SK-N-SH (cell line): ENCODE results near the gene PCDH18. TPM values are rescaled to one million over a fixed set of nuclear protein-coding genes. Genes with fewer than 3 reads are reported as not detected.

Experiments
- CTCF ChIA-PET: fragments of 300-600, 350-600 bp; formaldehyde crosslinking; extraction: SDS; loops from one replicate; lab custom pipeline; 2021; lab: Yijun Ruan, JAX
- POLR2A ChIA-PET: fragments of 350-600 bp; sonication (Branson Sonifier 250); formaldehyde crosslinking; extraction: SDS; loops from one replicate; lab custom pipeline; 2020; ENCODE audit warnings: antibody characterized with exemption, inconsistent platforms; lab: Yijun Ruan, JAX
- DNase-seq: peaks from one replicate; pipeline ENCODE4 v3.0.0; 2012
- H2AFZ ChIP-seq: fragments of 200-600 bp; sonication (generic); 2 replicates; pipeline ENCODE4 v1.8.1; 2016; ENCODE audit warnings: antibody characterized with exemption, mild to moderate bottlenecking, low read depth
- H3F3A ChIP-seq: fragments of 200-600 bp; sonication (generic); replicated peaks from 2 replicates; pipeline ENCODE3; 2016; ENCODE audit warnings: antibody characterized with exemption, mild to moderate bottlenecking; ENCODE audit not compliant: insufficient read depth
- H3K27ac ChIP-seq, 2 experiments: fragments of 200-500 bp in 1 of 2; fragments of 200-600 bp in 1 of 2; sonication (Bioruptor generic) in 1 of 2; sonication (generic), shearing (Covaris generic) in 1 of 2; 2 replicates each; pipeline versions ENCODE4 v1.5.1 to v1.6.1; 2014 to 2016; ENCODE audit warnings: low read depth in 2 of 2, inconsistent platforms in 1 of 2, low read length in 1 of 2, mild to moderate bottlenecking in 1 of 2, mixed read lengths in 1 of 2
- H3K27me3 ChIP-seq: fragments of 200-600 bp; sonication (generic), shearing (Covaris generic); 2 replicates; pipeline ENCODE4 v1.6.1; 2016; ENCODE audit warnings: mixed run types; ENCODE audit not compliant: insufficient read depth
- H3K36me3 ChIP-seq, 2 experiments: fragments of 200-500 bp in 1 of 2; fragments of 200-600 bp in 1 of 2; sonication (Bioruptor generic) in 1 of 2; sonication (generic) in 1 of 2; replicated peaks in 1 of 2; 2 replicates each; pipeline versions ENCODE3 to v1.5.1; 2014 to 2016; ENCODE audit warnings: low read length in 1 of 2, mild to moderate bottlenecking in 1 of 2; ENCODE audit not compliant: insufficient read depth in 2 of 2, control insufficient read depth in 1 of 2
- H3K4me1 ChIP-seq, 2 experiments: fragments of 200-500 bp in 1 of 2; fragments of 200-600 bp in 1 of 2; sonication (Bioruptor generic) in 1 of 2; sonication (generic), shearing (Covaris generic) in 1 of 2; 2 replicates each; pipeline versions ENCODE4 v1.5.1 to v1.6.1; 2014 to 2016; ENCODE audit warnings: low read depth in 1 of 2, low read length in 1 of 2, mixed run types in 1 of 2; ENCODE audit not compliant: insufficient read depth in 2 of 2, control insufficient read depth in 1 of 2
- H3K4me2 ChIP-seq: fragments of 200-600 bp; sonication (generic), shearing (Covaris generic); 2 replicates; pipeline ENCODE4 v1.6.1; 2017; ENCODE audit warnings: mixed run types
- H3K4me3 ChIP-seq, 2 experiments: fragments of 200-500 bp in 1 of 2; fragments of 200-600 bp in 1 of 2; sonication (Bioruptor generic) in 1 of 2; sonication (generic), shearing (Covaris generic) in 1 of 2; 2 replicates each; pipeline versions ENCODE4 v1.5.1 to v1.8.1; 2014 to 2016; ENCODE audit warnings: low read depth in 2 of 2, inconsistent platforms in 1 of 2, low read length in 1 of 2, mild to moderate bottlenecking in 1 of 2, mixed read lengths in 1 of 2, moderate library complexity in 1 of 2
- H3K79me2 ChIP-seq: fragments of 200-600 bp; sonication (generic); 2 replicates; pipeline ENCODE4 v1.8.1; 2017; ENCODE audit warnings: mild to moderate bottlenecking; ENCODE audit not compliant: insufficient read depth
- H3K9ac ChIP-seq: fragments of 200-600 bp; sonication (generic); 2 replicates; pipeline ENCODE4 v1.6.1; 2017; ENCODE audit warnings: mixed run types
- H3K9me2 ChIP-seq: fragments of 200-600 bp; sonication (generic); 2 replicates; pipeline ENCODE4 v1.6.1; 2017; ENCODE audit warnings: mixed run types
- H3K9me3 ChIP-seq: fragments of 200-600 bp; sonication (generic); 2 replicates; pipeline ENCODE4 v1.6.1; 2017; ENCODE audit warnings: mixed run types, mild to moderate bottlenecking, moderate library complexity
- H4K20me1 ChIP-seq: fragments of 200-600 bp; sonication (generic); 2 replicates; pipeline ENCODE4 v1.6.1; 2017; ENCODE audit warnings: mild to moderate bottlenecking, mixed run types; ENCODE audit not compliant: insufficient read depth
- ELF1 ChIP-seq: IDR thresholded peaks from 2 replicates; pipeline ENCODE4 v1.4.0; 2012
- FOSL2 ChIP-seq: IDR thresholded peaks from 2 replicates; pipeline ENCODE4 v1.4.0; 2012; ENCODE audit warnings: low read depth, mild to moderate bottlenecking, moderate library complexity, borderline replicate concordance
- FOXM1 ChIP-seq: IDR thresholded peaks from 2 replicates; pipeline ENCODE4 v1.4.0; 2012; ENCODE audit warnings: low read depth, mild to moderate bottlenecking
- GATA2 ChIP-seq: sonication (generic); formaldehyde crosslinking; IDR thresholded peaks from 2 replicates; pipeline ENCODE4 v1.5.0; 2020; ENCODE audit warnings: mild to moderate bottlenecking, missing genetic modification reagents
- JUND ChIP-seq: IDR thresholded peaks from 2 replicates; pipeline ENCODE4 v1.4.0; 2012
- POLR2AphosphoS5 ChIP-seq: IDR thresholded peaks from 2 replicates; pipeline ENCODE4 v1.6.1; 2012; ENCODE audit warnings: low read depth, low read length
- RAD21 ChIP-seq: IDR thresholded peaks from 2 replicates; pipeline ENCODE4 v1.6.1; 2012; ENCODE audit warnings: mild to moderate bottlenecking, low read length
- RCOR1 ChIP-seq: fragments of 150-350 bp; IDR thresholded peaks from 2 replicates; pipeline ENCODE4 v1.6.1; 2017; ENCODE audit warnings: antibody characterized with exemption, low read length
- REST ChIP-seq: IDR thresholded peaks from 2 replicates; pipeline ENCODE4 v1.6.1; 2012; ENCODE audit warnings: mild to moderate bottlenecking, low read depth, low read length, moderate library complexity
- RXRA ChIP-seq: IDR thresholded peaks from 2 replicates; pipeline ENCODE4 v1.4.0; 2012; ENCODE audit warnings: low read depth, mild to moderate bottlenecking, borderline replicate concordance
- SMC3 ChIP-seq: IDR thresholded peaks from 2 replicates; pipeline ENCODE4 v1.6.1; 2012; ENCODE audit warnings: low read depth, low read length, improper control_type of control experiment
- TAF1 ChIP-seq: IDR thresholded peaks from 2 replicates; pipeline ENCODE4 v1.6.1; 2012; ENCODE audit warnings: low read depth, mild to moderate bottlenecking, low read length, moderate library complexity, borderline replicate concordance
- TEAD4 ChIP-seq: IDR thresholded peaks from 2 replicates; pipeline ENCODE4 v1.4.0; 2012; ENCODE audit warnings: mild to moderate bottlenecking, borderline replicate concordance; ENCODE audit not compliant: insufficient read depth
- WGBS: methylation state at CpG from one replicate; pipeline ENCODE4 v1.1.6; 2017; ENCODE audit warnings: low lambda C conversion rate; 5-methylcytosine and 5-hydroxymethylcytosine counted together
- polyA plus RNA-seq, 3 experiments: library from polyadenylated mRNA; depleted of rRNA; stranded (reverse); fragments of >200 nt; gene quantifications; 2 replicates each; pipeline ENCODE4 v1.2.3, GENCODE V29; 2012
- TF ChIP-seq, protein P1 (sequence below): IDR thresholded peaks from 2 replicates; pipeline ENCODE4 v1.4.0; 2012; ENCODE audit warnings: low read depth, borderline replicate concordance
- TF ChIP-seq, protein P2 (sequence below): IDR thresholded peaks from 2 replicates; pipeline ENCODE4 v1.4.0; 2012; ENCODE audit warnings: low read depth
- TF ChIP-seq, protein P3 (sequence below): fragments of 150-350 bp; IDR thresholded peaks from 2 replicates; pipeline ENCODE4 v1.6.1; 2016; ENCODE audit warnings: mild to moderate bottlenecking, low read depth, low read length
- TF ChIP-seq, protein P4 (sequence below): IDR thresholded peaks from 2 replicates; pipeline ENCODE4 v1.4.0; 2012; ENCODE audit warnings: low read depth, borderline replicate concordance

The PCDH18 gene
- polyA plus RNA-seq, 1 of the 3 experiments (the other 2 are of a cell fraction): 25.0 TPM

DNA sequence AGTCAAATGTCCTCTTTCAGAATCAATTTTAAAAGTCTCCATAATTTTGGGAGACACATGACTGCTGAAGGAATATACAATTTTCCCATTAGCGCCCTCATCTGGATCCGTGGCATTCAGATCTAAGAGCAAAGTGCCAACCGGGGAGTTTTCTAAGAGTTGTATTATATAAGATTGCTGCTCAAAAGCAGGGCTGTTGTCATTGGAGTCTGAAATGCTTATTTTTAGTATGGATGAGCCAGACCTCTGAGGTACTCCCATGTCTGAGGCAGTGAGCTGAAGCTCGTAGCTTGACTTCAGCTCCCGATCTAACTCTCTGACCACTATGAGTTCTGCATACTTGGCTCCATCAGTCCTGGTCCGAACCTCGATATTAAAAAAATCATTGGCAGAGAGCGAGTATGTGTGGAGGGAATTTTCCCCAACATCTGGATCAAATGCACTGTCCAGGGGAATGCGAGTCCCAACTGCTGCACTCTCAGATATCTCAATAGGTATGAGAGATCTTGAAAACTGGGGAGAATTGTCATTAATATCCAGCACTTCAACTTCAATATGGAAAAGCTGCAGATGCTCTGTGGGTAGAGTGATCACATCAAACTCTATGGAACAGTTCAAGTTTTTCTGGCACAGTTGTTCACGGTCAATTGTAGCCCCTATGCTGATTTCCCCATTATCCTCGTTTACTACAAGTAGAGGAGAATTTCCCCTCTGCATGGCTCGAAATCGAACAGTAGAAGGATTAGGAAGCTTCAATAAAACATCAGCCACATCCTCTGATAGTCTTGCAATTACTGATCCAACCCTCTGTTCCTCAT, 917 bp downstream of the PCDH18 start (continued):
- TF ChIP-seq REST (no peak), RAD21 (peak; percentile 63)
- TF ChIP-seq, protein P1, sequence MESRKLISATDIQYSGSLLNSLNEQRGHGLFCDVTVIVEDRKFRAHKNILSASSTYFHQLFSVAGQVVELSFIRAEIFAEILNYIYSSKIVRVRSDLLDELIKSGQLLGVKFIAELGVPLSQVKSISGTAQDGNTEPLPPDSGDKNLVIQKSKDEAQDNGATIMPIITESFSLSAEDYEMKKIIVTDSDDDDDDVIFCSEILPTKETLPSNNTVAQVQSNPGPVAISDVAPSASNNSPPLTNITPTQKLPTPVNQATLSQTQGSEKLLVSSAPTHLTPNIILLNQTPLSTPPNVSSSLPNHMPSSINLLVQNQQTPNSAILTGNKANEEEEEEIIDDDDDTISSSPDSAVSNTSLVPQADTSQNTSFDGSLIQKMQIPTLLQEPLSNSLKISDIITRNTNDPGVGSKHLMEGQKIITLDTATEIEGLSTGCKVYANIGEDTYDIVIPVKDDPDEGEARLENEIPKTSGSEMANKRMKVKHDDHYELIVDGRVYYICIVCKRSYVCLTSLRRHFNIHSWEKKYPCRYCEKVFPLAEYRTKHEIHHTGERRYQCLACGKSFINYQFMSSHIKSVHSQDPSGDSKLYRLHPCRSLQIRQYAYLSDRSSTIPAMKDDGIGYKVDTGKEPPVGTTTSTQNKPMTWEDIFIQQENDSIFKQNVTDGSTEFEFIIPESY: no peak

DNA sequence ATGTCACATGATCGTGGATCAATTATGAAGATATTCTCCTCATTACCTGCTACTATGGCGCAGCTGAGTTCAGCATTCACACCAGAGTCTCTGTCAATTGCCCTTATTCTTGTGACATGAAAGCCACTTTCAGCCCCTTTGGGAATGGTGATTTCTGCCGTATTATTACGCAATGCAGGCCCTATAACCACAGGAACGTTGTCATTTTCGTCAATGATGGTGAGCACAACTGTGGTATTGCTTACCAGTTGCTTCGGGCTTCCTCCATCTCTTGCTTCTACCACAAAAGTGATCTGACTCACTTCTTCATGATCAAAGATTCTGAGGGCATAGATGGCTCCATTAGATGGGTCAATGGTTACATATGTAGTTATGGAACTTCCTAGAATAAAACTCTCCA, 2.1 kb downstream of the PCDH18 start:
- peaks cover 24 to 31% of the 10 kb centered on the region in 2 experiments; a peak in 3 of 4 replicates for H3K4me1 ChIP-seq
- H2AFZ ChIP-seq: no peak overlapping the region
- ChIA-PET POLR2A (interaction anchor here (2.5 kb wide), 1 partner anchor 138 kb away, joined by 12 read pairs; no protein-coding TSS in a partner anchor), CTCF (interaction anchor here (0.7 to 1.9 kb wide), 4 partner anchors 11 to 399 kb away, joined by 3 to 6 read pairs (median 4); no protein-coding TSS in a partner anchor)
- 96% methylated on average over 7 of the region's 7 CpGs for WGBS
- H3K4me3 ChIP-seq: peak overlapping the region; percentile 88 to 93
- no peaks in the 10 kb centered on the region for H3K27me3 ChIP-seq
- peak overlapping the region; percentile 89 to 99; a peak in 3 of 4 replicates for H3K27ac ChIP-seq
- H3K9me2 ChIP-seq: no peaks in the 10 kb centered on the region
- H3K36me3 ChIP-seq: peaks cover 50 to 53% of the 10 kb centered on the region in 2 experiments
- H4K20me1 ChIP-seq: peaks cover 12% of the 10 kb centered on the region; the same call in 1 of the 2 replicates
- peak overlapping the region; percentile 86 for H3K4me2 ChIP-seq
- H3K79me2 ChIP-seq: peaks cover 61% of the 10 kb centered on the region
- DNase-seq: no peak
- peaks cover 25% of the 10 kb centered on the region for H3F3A ChIP-seq
- no peaks in the 10 kb centered on the region for H3K9me3 ChIP-seq
- H3K9ac ChIP-seq: peak overlapping the region; percentile 34; the same call in 1 of the 2 replicates
- TF ChIP-seq REST (no peak), SMC3 (no peak), JUND (no peak), TAF1 (no peak), FOXM1 (no peak), TEAD4 (no peak), RXRA (no peak), POLR2AphosphoS5 (no peak), FOSL2 (no peak), RCOR1 (no peak), GATA2 (no peak), ELF1 (no peak)
- TF ChIP-seq, protein P2, sequence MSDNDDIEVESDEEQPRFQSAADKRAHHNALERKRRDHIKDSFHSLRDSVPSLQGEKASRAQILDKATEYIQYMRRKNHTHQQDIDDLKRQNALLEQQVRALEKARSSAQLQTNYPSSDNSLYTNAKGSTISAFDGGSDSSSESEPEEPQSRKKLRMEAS: no peak
- TF ChIP-seq, protein P3, sequence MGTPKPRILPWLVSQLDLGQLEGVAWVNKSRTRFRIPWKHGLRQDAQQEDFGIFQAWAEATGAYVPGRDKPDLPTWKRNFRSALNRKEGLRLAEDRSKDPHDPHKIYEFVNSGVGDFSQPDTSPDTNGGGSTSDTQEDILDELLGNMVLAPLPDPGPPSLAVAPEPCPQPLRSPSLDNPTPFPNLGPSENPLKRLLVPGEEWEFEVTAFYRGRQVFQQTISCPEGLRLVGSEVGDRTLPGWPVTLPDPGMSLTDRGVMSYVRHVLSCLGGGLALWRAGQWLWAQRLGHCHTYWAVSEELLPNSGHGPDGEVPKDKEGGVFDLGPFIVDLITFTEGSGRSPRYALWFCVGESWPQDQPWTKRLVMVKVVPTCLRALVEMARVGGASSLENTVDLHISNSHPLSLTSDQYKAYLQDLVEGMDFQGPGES: no peak
- TF ChIP-seq, protein P4, sequence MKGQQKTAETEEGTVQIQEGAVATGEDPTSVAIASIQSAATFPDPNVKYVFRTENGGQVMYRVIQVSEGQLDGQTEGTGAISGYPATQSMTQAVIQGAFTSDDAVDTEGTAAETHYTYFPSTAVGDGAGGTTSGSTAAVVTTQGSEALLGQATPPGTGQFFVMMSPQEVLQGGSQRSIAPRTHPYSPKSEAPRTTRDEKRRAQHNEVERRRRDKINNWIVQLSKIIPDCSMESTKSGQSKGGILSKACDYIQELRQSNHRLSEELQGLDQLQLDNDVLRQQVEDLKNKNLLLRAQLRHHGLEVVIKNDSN: no peak
